NCI-H524 treated with DMSO at 0.1 percent for 48 hours (cell line): ENCODE data around the gene SBK3.
A peak's percentile ranks its signal among the peaks of the same experiment; 100 is the strongest.
"Not testable (repeated sequence)": the region's sequence is repeated elsewhere in the genome, so short reads cannot be mapped to it uniquely, and the experiment has no call there.

Experiments used
- DNase-seq: peaks from one replicate; lab custom pipeline; 2025; lab: John Stamatoyannopoulos, UW

SBK3 gene

GRCh38 chr19:55539090-55539984 lies 6.0 kb downstream of the SBK3 start:
- DNase-seq: no peak

- DNase-seq: no peak
Measured at GRCh38 chr19:55538132-55538531, 7.2 kb downstream of the SBK3 start.

GRCh38 chr19:55537741-55538111 lies 7.6 kb downstream of the SBK3 start:
- no peak for DNase-seq

- no peak for DNase-seq
Measured at GRCh38 chr19:55536951-55537740, 8.2 kb downstream of the SBK3 start, which contains the start of gene SBK2. Gene SBK2 (minus strand): TSS chr19:55537133. CDS start chr19:55536294, 839 bp downstream.

- DNase-seq: no peak
Measured at GRCh38 chr19:55536366-55536765, 9.0 kb downstream of the SBK3 start.

GRCh38 chr19:55535965-55536350 lies 9.4 kb downstream of the SBK3 start:
- no peak for DNase-seq

- DNase-seq: no peak
Measured at GRCh38 chr19:55535173-55535964, 10.0 kb downstream of the SBK3 start.

- DNase-seq: not testable (repeated sequence)
Measured at GRCh38 chr19:55534280-55534679, 11.1 kb downstream of the SBK3 start.

- DNase-seq: no peak
Measured at GRCh38 chr19:55530996-55531395, 14.3 kb downstream of the SBK3 start.

GRCh38 chr19:55529636-55530234 lies 15.6 kb downstream of the SBK3 start:
- DNase-seq: no peak

GRCh38 chr19:55528030-55528803 lies 17.1 kb downstream of the SBK3 start:
- peak; percentile 90 for DNase-seq

GRCh38 chr19:55527197-55528029 lies 17.9 kb downstream of the SBK3 start:
- no peak for DNase-seq

- no peak for DNase-seq
Measured at GRCh38 chr19:55526216-55527196, 18.8 kb downstream of the SBK3 start.

GRCh38 chr19:55525289-55526101 lies 19.8 kb downstream of the SBK3 start:
- DNase-seq: no peak

- DNase-seq: no peak
Measured at GRCh38 chr19:55520691-55521292, 24.6 kb downstream of the SBK3 start.

- DNase-seq: no peak
Measured at GRCh38 chr19:55519451-55520311, 25.7 kb downstream of the SBK3 start.
